Loucy (cell line): ENCODE measurements around the gene HOXB1.

Source experiments
- H2AFZ ChIP-seq: fragments of 200-600 bp; sonication (generic); 2 replicates; pipeline ENCODE4 v1.6.0; 2016; ENCODE audit warnings: antibody characterized with exemption, mild to moderate bottlenecking, low read length, moderate library complexity
- H3F3A ChIP-seq: fragments of 200-600 bp; 2 replicates; pipeline ENCODE4 v1.6.0; 2016; ENCODE audit warnings: antibody characterized with exemption, low read depth, mild to moderate bottlenecking
- H3K27me3 ChIP-seq: fragments of 200-600 bp; sonication (generic); 2 replicates; pipeline ENCODE4 v1.6.1; 2014; ENCODE audit warnings: low read length, mild to moderate bottlenecking; ENCODE audit not compliant: insufficient read depth, poor library complexity, severe bottlenecking
- H3K36me3 ChIP-seq: fragments of 200-600 bp; sonication (generic); 2 replicates; pipeline ENCODE4 v1.6.1; 2016; ENCODE audit warnings: low read length; ENCODE audit not compliant: insufficient read depth
- H3K4me1 ChIP-seq: fragments of 200-600 bp; sonication (generic); 2 replicates; pipeline ENCODE4 v1.5.1; 2014; ENCODE audit warnings: low read length, mild to moderate bottlenecking; ENCODE audit not compliant: insufficient read depth, poor library complexity, severe bottlenecking
- H3K4me2 ChIP-seq: fragments of 200-600 bp; sonication (generic); 2 replicates; pipeline ENCODE4 v1.6.0; 2014; ENCODE audit warnings: antibody characterized with exemption, low read length, low read depth, mild to moderate bottlenecking; ENCODE audit not compliant: poor library complexity, severe bottlenecking
- H3K4me3 ChIP-seq: fragments of 200-600 bp; sonication (generic); 2 replicates; pipeline ENCODE4 v1.5.1; 2014; ENCODE audit warnings: low read length, mild to moderate bottlenecking, mixed read lengths; ENCODE audit not compliant: poor library complexity, severe bottlenecking
- H3K79me2 ChIP-seq: fragments of 200-600 bp; sonication (generic); 2 replicates; pipeline ENCODE4 v1.6.1; 2014; ENCODE audit warnings: low read length; ENCODE audit not compliant: insufficient read depth
- H3K9ac ChIP-seq: fragments of 200-600 bp; sonication (generic); 2 replicates; pipeline ENCODE4 v1.6.0; 2014; ENCODE audit warnings: mild to moderate bottlenecking, low read depth, low read length, moderate library complexity; ENCODE audit not compliant: poor library complexity, severe bottlenecking
- H3K9me2 ChIP-seq: fragments of 200-600 bp; sonication (generic); replicated peaks from 2 replicates; pipeline ENCODE4 v1.6.1; 2016; ENCODE audit warnings: low read depth, low read length, mixed read lengths
- H3K9me3 ChIP-seq: fragments of 200-600 bp; sonication (generic); 2 replicates; pipeline ENCODE4 v1.6.1; 2014; ENCODE audit warnings: mild to moderate bottlenecking, antibody characterized with exemption, low read length, low read depth; ENCODE audit not compliant: insufficient read depth
- H4K20me1 ChIP-seq: fragments of 200-600 bp; sonication (generic); 2 replicates; pipeline ENCODE4 v1.6.0; 2014; ENCODE audit warnings: antibody characterized with exemption, low read length, mild to moderate bottlenecking; ENCODE audit not compliant: insufficient read depth, poor library complexity, severe bottlenecking
- EZH2phosphoT487 ChIP-seq: fragments of 200-600 bp; IDR thresholded peaks from 2 replicates; pipeline ENCODE4 v1.6.1; 2018; ENCODE audit warnings: antibody characterized with exemption, mild to moderate bottlenecking, moderate library complexity, borderline replicate concordance
- TF ChIP-seq, protein P1 (sequence below): fragments of 200-600 bp; sonication (generic); conservative IDR thresholded peaks from 2 replicates; pipeline ENCODE4 v1.5.1; 2014; ENCODE audit warnings: mild to moderate bottlenecking, antibody characterized with exemption, low read length

The HOXB1 gene

DNA sequence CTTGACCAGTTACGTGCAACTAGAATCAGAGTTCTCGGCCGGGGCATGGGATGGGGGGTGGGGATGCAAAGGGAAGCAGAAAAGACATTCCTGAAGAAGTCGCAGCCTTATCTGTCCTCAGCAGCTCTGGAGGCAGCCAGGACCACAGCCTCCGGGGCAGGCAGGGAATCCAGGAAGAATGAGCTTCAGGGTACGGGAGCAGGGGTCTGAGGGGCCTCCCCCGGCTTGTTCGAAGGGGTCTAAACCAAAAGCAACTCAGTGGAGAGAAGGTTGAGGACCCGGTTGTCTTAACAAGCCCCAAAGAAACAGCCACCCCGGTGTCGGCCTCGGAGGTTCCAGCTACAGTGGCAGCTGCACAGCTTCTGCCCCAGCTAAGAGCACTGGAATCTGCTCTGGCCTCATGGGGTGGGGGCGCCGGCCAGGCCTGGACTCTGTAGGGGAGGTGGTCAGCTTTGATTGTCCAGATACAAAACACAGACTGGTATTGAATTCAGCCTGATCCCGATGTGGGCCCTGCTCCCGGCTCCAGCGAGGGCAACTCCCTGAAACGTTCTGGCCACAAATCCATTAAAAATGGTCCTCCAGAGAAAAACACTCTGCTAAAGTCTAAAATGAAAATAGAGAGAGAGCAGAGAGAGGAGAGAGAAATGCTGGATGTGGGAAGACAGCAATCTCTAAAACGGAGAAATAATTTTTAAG is 39.7 kb upstream of the HOXB1 start:
- Histone ChIP-seq H3F3A (peaks cover 3% of the 10 kb centered on the region; the same call in 1 of the 2 replicates), H3K27me3 (no peaks in the 10 kb centered on the region), H3K4me2 (peak overlapping the region; percentile 98)

DNA sequence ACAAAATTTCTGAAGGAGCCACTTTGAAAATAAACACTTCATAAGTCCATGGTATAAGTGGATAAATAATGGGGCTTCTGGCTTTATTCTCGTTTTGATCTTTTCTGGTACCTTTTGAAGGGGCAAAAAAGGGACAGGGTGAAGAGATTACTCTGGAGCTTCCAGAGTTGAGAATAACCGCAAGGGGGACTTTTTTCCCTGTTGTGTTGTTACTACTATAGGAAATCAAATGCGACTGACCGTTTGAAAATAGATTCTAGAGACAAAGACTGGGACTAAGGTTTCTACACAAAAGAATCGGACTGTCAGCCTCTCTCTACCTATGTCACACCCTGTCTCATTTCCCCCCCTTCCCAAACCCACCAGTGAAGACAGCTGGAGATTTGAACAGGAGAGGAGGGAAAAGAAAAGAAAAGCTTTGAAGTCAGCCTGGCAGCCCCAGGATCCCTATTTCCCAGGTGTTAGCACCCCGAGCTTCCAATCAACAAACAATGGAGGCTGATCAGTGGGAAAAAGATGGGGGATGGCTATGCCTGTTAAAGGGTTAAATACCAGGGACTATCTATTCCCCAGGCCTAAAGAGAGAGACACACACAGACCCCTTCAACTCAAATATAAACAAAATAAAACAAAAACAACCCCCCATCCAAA is 39.0 kb upstream of the HOXB1 start:
- peak overlapping the region; percentile 98 for H3K4me2 ChIP-seq
- peaks cover 87% of the 10 kb centered on the region for H3K36me3 ChIP-seq
- H3K4me1 ChIP-seq: peaks cover 98% of the 10 kb centered on the region
- H3K27me3 ChIP-seq: no peaks in the 10 kb centered on the region
- H3K79me2 ChIP-seq: peaks cover 100% of the 10 kb centered on the region
- TF ChIP-seq, protein P1, sequence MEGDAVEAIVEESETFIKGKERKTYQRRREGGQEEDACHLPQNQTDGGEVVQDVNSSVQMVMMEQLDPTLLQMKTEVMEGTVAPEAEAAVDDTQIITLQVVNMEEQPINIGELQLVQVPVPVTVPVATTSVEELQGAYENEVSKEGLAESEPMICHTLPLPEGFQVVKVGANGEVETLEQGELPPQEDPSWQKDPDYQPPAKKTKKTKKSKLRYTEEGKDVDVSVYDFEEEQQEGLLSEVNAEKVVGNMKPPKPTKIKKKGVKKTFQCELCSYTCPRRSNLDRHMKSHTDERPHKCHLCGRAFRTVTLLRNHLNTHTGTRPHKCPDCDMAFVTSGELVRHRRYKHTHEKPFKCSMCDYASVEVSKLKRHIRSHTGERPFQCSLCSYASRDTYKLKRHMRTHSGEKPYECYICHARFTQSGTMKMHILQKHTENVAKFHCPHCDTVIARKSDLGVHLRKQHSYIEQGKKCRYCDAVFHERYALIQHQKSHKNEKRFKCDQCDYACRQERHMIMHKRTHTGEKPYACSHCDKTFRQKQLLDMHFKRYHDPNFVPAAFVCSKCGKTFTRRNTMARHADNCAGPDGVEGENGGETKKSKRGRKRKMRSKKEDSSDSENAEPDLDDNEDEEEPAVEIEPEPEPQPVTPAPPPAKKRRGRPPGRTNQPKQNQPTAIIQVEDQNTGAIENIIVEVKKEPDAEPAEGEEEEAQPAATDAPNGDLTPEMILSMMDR: 0 out of 2 replicates have a peak, but pooled peaks have one; percentile 11
- TF ChIP-seq EZH2phosphoT487: no peak
- no peaks in the 10 kb centered on the region for H3K9me2 ChIP-seq
- H3K4me3 ChIP-seq: peak overlapping the region; percentile 89
- H4K20me1 ChIP-seq: peaks cover 81% of the 10 kb centered on the region
- H3K9ac ChIP-seq: peak overlapping the region; percentile 95
- no peak overlapping the region for H2AFZ ChIP-seq
- no peaks in the 10 kb centered on the region for H3K9me3 ChIP-seq
- peaks cover 3% of the 10 kb centered on the region; the same call in 1 of the 2 replicates for H3F3A ChIP-seq

More for the DNA sequence above, 39.7 kb upstream of the HOXB1 start:
- no peaks in the 10 kb centered on the region for H3K9me3 ChIP-seq
- H3K79me2 ChIP-seq: peaks cover 100% of the 10 kb centered on the region
- peaks cover 87% of the 10 kb centered on the region for H3K36me3 ChIP-seq
- H3K9ac ChIP-seq: peak overlapping the region; percentile 95
- H3K9me2 ChIP-seq: no peaks in the 10 kb centered on the region
- peaks cover 98% of the 10 kb centered on the region for H3K4me1 ChIP-seq
- H2AFZ ChIP-seq: no peak overlapping the region
- peak overlapping the region; percentile 89 for H3K4me3 ChIP-seq
- peaks cover 81% of the 10 kb centered on the region for H4K20me1 ChIP-seq
- TF ChIP-seq EZH2phosphoT487: no peak
- TF ChIP-seq, protein P1: no peak

DNA sequence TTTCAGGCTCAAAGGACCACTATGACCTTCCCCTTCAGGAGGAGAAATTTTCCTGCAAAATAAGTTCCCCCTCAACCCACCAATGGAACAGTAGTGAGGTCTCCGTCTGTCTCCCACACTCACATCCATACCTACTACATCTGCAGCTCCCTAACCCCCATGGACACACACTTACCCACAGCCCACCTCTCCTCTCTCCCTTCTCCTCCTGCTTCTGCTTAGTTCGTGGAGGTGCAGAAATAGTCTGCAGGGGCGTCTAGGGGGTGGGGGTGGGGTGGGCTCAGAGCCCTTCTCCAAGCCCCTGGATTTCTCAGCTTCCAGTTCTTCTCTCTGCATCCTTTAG is 38.4 kb upstream of the HOXB1 start:
- Histone ChIP-seq H3K9me2 (no peaks in the 10 kb centered on the region), H3K4me2 (peak overlapping the region; percentile 98), H3K4me1 (peaks cover 93% of the 10 kb centered on the region), H3K79me2 (peaks cover 100% of the 10 kb centered on the region), H3K9me3 (no peaks in the 10 kb centered on the region), H4K20me1 (peaks cover 79% of the 10 kb centered on the region), H3K4me3 (peak overlapping the region; percentile 89), H3K27me3 (no peaks in the 10 kb centered on the region), H3K9ac (peak overlapping the region; percentile 95), H3F3A (peaks cover 3% of the 10 kb centered on the region; the same call in 1 of the 2 replicates), H3K36me3 (peaks cover 86% of the 10 kb centered on the region), H2AFZ (no peak overlapping the region)
- TF ChIP-seq, protein P1: no peak
- TF ChIP-seq EZH2phosphoT487: no peak
